K562 (cell line): ENCODE measurements around the gene RNASE8. TPM values are rescaled to one million over a fixed set of nuclear protein-coding genes. Genes with fewer than 3 reads are reported as not detected.

ENCODE experiments used
- ATAC-seq: fragments of 200-7000 bp; cut with Tn5 transposase; 3 replicates; pipeline ENCODE4 v1.9.1; 2020; ENCODE audit warnings: moderate library complexity
- BruUV-seq: library from RNA; stranded (reverse); fragments of 400-500 nt; replicated peaks from 2 replicates; lab custom pipeline; 2021; lab: Mats Ljungman, UMichigan
- CTCF ChIA-PET: fragments of 300-600 bp; formaldehyde crosslinking; extraction: SDS; loops from one replicate; lab custom pipeline; 2021; ENCODE audit warnings: low intra/inter-chr PET ratio; lab: Yijun Ruan, JAX
- POLR2A ChIA-PET: fragments of 300-600, 350-650 bp; sonication (Branson Sonifier 250); formaldehyde crosslinking; extraction: SDS; loops from one replicate; lab custom pipeline; 2021; ENCODE audit warnings: antibody characterized with exemption, inconsistent platforms; lab: Yijun Ruan, JAX
- DNase-seq, 4 experiments: peaks; one replicate each; pipeline versions ENCODE4 v3.0.0 to v3.0.0-alpha.2; 2011 to 2018; ENCODE audit warnings: low spot score in 3 of 4, mixed read lengths in 3 of 4; ENCODE audit errors: extremely low read depth in 1 of 4
- FAIRE-seq: peaks from 2 replicates; lab custom pipeline; 2011; peaks lifted over from hg19 to GRCh38; lab: Jason Lieb, UNC
- H2AFZ ChIP-seq: 2 replicates; pipeline ENCODE4 v1.6.0; 2011; ENCODE audit warnings: low read depth, low read length, control low read depth, inconsistent platforms
- H3K27ac ChIP-seq: fragments of 200-600 bp; 3 replicates; pipeline ENCODE4 v1.8.0; 2011; ENCODE audit warnings: low read depth, mild to moderate bottlenecking, control low read depth, inconsistent platforms, low read length, moderate library complexity, mixed read lengths; ENCODE audit errors: extremely low read depth
- H3K27me3 ChIP-seq, 2 experiments: fragments of 300-600 bp in 1 of 2; 2 replicates in 1 of 2; 3 replicates in 1 of 2; pipeline versions ENCODE4 v1.6.0 to v1.8.0; 2011; ENCODE audit warnings: inconsistent platforms in 2 of 2, low read length in 2 of 2, mild to moderate bottlenecking in 1 of 2, mixed read lengths in 1 of 2, moderate library complexity in 1 of 2; ENCODE audit not compliant: control insufficient read depth in 2 of 2, insufficient read depth in 2 of 2
- H3K36me3 ChIP-seq: fragments of 300-600 bp; 3 replicates; pipeline ENCODE4 v1.8.0; 2011; ENCODE audit warnings: mild to moderate bottlenecking, low read length, inconsistent platforms; ENCODE audit not compliant: control insufficient read depth, insufficient read depth
- H3K4me1 ChIP-seq, 2 experiments: fragments of 200-600 bp in 1 of 2; replicated peaks in 1 of 2; 2 replicates in 1 of 2; 3 replicates in 1 of 2; pipeline versions ENCODE4 v1.5.1 to v1.8.0; 2011; ENCODE audit warnings: inconsistent platforms in 2 of 2, low read length in 2 of 2, mild to moderate bottlenecking in 1 of 2, mixed read lengths in 1 of 2, moderate library complexity in 1 of 2; ENCODE audit not compliant: control insufficient read depth in 2 of 2, insufficient read depth in 2 of 2
- H3K4me2 ChIP-seq: 2 replicates; pipeline ENCODE4 v1.6.1; 2011; ENCODE audit warnings: low read length, control low read depth, inconsistent platforms, mixed read lengths; ENCODE audit not compliant: insufficient read depth
- H3K4me3 ChIP-seq: fragments of 200-600 bp; sonication (generic), shearing (Covaris generic); 2 replicates; pipeline ENCODE4 v1.5.1; 2016; ENCODE audit warnings: control low read depth, inconsistent platforms
- H3K79me2 ChIP-seq: fragments of 200-600 bp; 3 replicates; pipeline ENCODE4 v1.8.0; 2011; ENCODE audit warnings: low read length, inconsistent platforms; ENCODE audit not compliant: control insufficient read depth, insufficient read depth
- H3K9ac ChIP-seq, 2 experiments: 2 replicates each; pipeline versions ENCODE4 v1.6.0 to v1.6.1; 2011; ENCODE audit warnings: low read depth in 2 of 2, low read length in 2 of 2, control low read depth in 1 of 2, inconsistent platforms in 1 of 2, mild to moderate bottlenecking in 1 of 2, mixed read lengths in 1 of 2; ENCODE audit not compliant: insufficient read depth in 1 of 2
- H3K9me1 ChIP-seq: one replicate; pipeline ENCODE4 v1.6.0; 2011; ENCODE audit warnings: inconsistent platforms, mild to moderate bottlenecking, low read length, moderate library complexity; ENCODE audit not compliant: control insufficient read depth, insufficient read depth
- H3K9me3 ChIP-seq: replicated peaks from 2 replicates; pipeline ENCODE4 v1.5.1; 2011; ENCODE audit warnings: low read depth, low read length, inconsistent platforms; ENCODE audit not compliant: control insufficient read depth, insufficient read depth
- H4K20me1 ChIP-seq: replicated peaks from 2 replicates; pipeline ENCODE4 v1.6.1; 2011; ENCODE audit warnings: low read length, inconsistent platforms, mixed read lengths; ENCODE audit not compliant: control insufficient read depth, insufficient read depth
- E2F4 ChIP-seq: sonication (generic); formaldehyde crosslinking; IDR thresholded peaks from 2 replicates; pipeline ENCODE4 v1.8.0; 2022; ENCODE audit warnings: mild to moderate bottlenecking, low read depth, missing genetic modification reagents
- MLLT1 ChIP-seq, 2 experiments: fragments of 450-650 bp; IDR thresholded peaks; 2 replicates each; pipeline ENCODE4 v1.6.1; 2016
- NUFIP1 ChIP-seq: fragments of 450-650 bp; IDR thresholded peaks from 2 replicates; pipeline ENCODE4 v1.6.1; 2018; ENCODE audit not compliant: partially characterized antibody
- RERE ChIP-seq: sonication (generic); formaldehyde crosslinking; IDR thresholded peaks from 2 replicates; pipeline ENCODE4 v1.8.0; 2023; ENCODE audit warnings: missing genetic modification reagents, mild to moderate bottlenecking, borderline replicate concordance
- TEAD1 ChIP-seq, 2 experiments: fragments of 450-650 bp in 1 of 2; sonication (generic) in 1 of 2; formaldehyde crosslinking; IDR thresholded peaks; 2 replicates each; pipeline versions ENCODE4 v1.4.0 to v1.8.0; 2020 to 2022; ENCODE audit warnings: mild to moderate bottlenecking in 2 of 2, missing genetic modification reagents in 1 of 2
- ZBTB11 ChIP-seq, 3 experiments: fragments of 200-800 bp in 1 of 3; fragments of 250-450 bp in 1 of 3; fragments of 450-650 bp in 1 of 3; sonication (Bioruptor Pico) in 1 of 3; sonication (Bioruptor generic) in 1 of 3; formaldehyde crosslinking in 1 of 3; IDR thresholded peaks; 2 replicates each; pipeline versions ENCODE4 v1.6.1 to v1.8.0; 2016 to 2022; ENCODE audit warnings: mild to moderate bottlenecking in 2 of 3, missing genetic modification characterization in 2 of 3, missing compliant biosample characterization in 1 of 3, moderate library complexity in 1 of 3
- ZNF253 ChIP-seq: fragments of 250-450 bp; sonication (Bioruptor Pico); conservative IDR thresholded peaks from 2 replicates; pipeline ENCODE4 v1.6.1; 2021; ENCODE audit warnings: mild to moderate bottlenecking
- WGBS: fragments of 100-300 bp; shearing (Covaris generic); methylation state at CpG from one replicate; pipeline ENCODE4 v1.1.6; 2016; ENCODE audit warnings: low coverage, mixed read lengths; ENCODE audit not compliant: insufficient coverage; ENCODE audit errors: missing lambda C conversion rate; 5-methylcytosine and 5-hydroxymethylcytosine counted together
- in situ Hi-C: fragments of 300-500 bp; cut with MboI; formaldehyde crosslinking; loops from 4 replicates; pipeline ENCODE4 v1.15.0; 2018; ENCODE audit warnings: inconsistent platforms, mixed read lengths
- intact Hi-C: fragments of 100-400 bp; cut with micrococcal nuclease; formaldehyde crosslinking; loops from 2 replicates; pipeline ENCODE4 v1.14.2; 2022
- polyA plus RNA-seq, 8 experiments: library from polyadenylated mRNA; depleted of rRNA in 4 of 8; stranded (reverse) in 5 of 8; unstranded in 3 of 8; fragments of >200 nt; fragmentation: Nextera tagmentation in 2 of 8; fragmentation: Illumina TruSeq in 1 of 8; extraction: Ambion mirVana in 2 of 8; extraction: Trizol in 1 of 8; gene quantifications; 2 replicates each; pipeline versions ENCODE4 v1.2.1 to v1.2.3, GENCODE V29; 2011 to 2014; ENCODE audit warnings: inconsistent platforms in 1 of 8, missing spikeins in 1 of 8
- total RNA-seq, 7 experiments: library from RNA; depleted of rRNA in 6 of 7; stranded (reverse); fragments of >200 nt in 6 of 7; fragmentation: Illumina TruSeq in 2 of 7; extraction: Trizol in 2 of 7; gene quantifications; 2 replicates each; pipeline versions ENCODE4 v1.2.1 to v1.2.3, GENCODE V29; 2011 to 2021; ENCODE audit warnings: low replicate concordance in 1 of 7

The RNASE8 gene
- total and polyA plus RNA-seq, 9 of the 15 experiments (the other 6 are each of a cell fraction or from before 2014, with no cell fraction given): not detected

GRCh38 chr14:21018286-21018685 lies 39.3 kb upstream of the RNASE8 start (continued):
- TF ChIP-seq RERE (CRISPR knock-in tag): no peak
- no peak for TF ChIP-seq ZNF253 (CRISPR knock-in tag)

GRCh38 chr14:21018781-21019180 lies 38.8 kb upstream of the RNASE8 start:
- intact Hi-C loops: no loop called here
- no TSS peak for BruUV-seq
- H3K9me1 ChIP-seq: no peaks in the 10 kb centered on the region
- in situ Hi-C loops: no loop called here
- ATAC-seq (no peak), DNase-seq (no peak), FAIRE-seq (no peak)
- H3K9ac ChIP-seq: no peak overlapping the region
- CTCF ChIA-PET: interaction anchor here (0.7 to 1.1 kb wide), 2 partner anchors 21 to 48 kb away, joined by 3 read pairs; no protein-coding TSS in a partner anchor
- H3K4me1 ChIP-seq: peaks cover 5 to 22% of the 10 kb centered on the region in 2 experiments; a peak in 3 of 5 replicates
- 90% methylated on average over 3 of the region's 3 CpGs for WGBS
- no peak overlapping the region for H2AFZ ChIP-seq
- H3K27me3 ChIP-seq: no peaks in the 10 kb centered on the region
- no peak overlapping the region for H3K4me2 ChIP-seq
- no peaks in the 10 kb centered on the region for H3K9me3 ChIP-seq
- H3K27ac ChIP-seq: no peak overlapping the region
- no peaks in the 10 kb centered on the region for H4K20me1 ChIP-seq
- peaks cover 10% of the 10 kb centered on the region; the same call in 2 of the 3 replicates for H3K79me2 ChIP-seq
- POLR2A ChIA-PET: interaction anchor here (1.2 kb wide), 3 partner anchors 13 to 21 kb away, joined by 3 to 4 read pairs (median 3); no protein-coding TSS in a partner anchor
- peaks cover 37% of the 10 kb centered on the region; the same call in 1 of the 3 replicates for H3K36me3 ChIP-seq
- H3K4me3 ChIP-seq: no peak overlapping the region
- TF ChIP-seq TEAD1 (CRISPR knock-in tag; IDR thresholded peaks at IDR 0.05) (no peak), ZBTB11 (CRISPR knock-in tag; IDR thresholded peaks at IDR 0.05) (no peak), NUFIP1 (no peak), E2F4 (CRISPR knock-in tag) (no peak), MLLT1 (IDR thresholded peaks at IDR 0.05) (no peak)
